HUES64 (cell line): ENCODE measurements around the gene SHKBP1.

ENCODE experiments used
- H3K27ac ChIP-seq: 2 replicates; pipeline ENCODE4 v1.7.0; 2013; ENCODE audit warnings: low read depth, low read length, inconsistent platforms
- H3K27me3 ChIP-seq: 2 replicates; pipeline ENCODE4 v1.6.1; 2013; ENCODE audit warnings: mild to moderate bottlenecking, low read length; ENCODE audit not compliant: insufficient read depth
- H3K36me3 ChIP-seq: 2 replicates; pipeline ENCODE4 v1.6.1; 2013; ENCODE audit warnings: mild to moderate bottlenecking, low read length; ENCODE audit not compliant: insufficient read depth
- H3K4me1 ChIP-seq: 2 replicates; pipeline ENCODE4 v1.6.1; 2013; ENCODE audit warnings: mild to moderate bottlenecking, low read length, moderate library complexity; ENCODE audit not compliant: insufficient read depth
- H3K4me3 ChIP-seq: 2 replicates; pipeline ENCODE4 v1.5.1; 2013; ENCODE audit warnings: mild to moderate bottlenecking, low read length, moderate library complexity
- H3K9ac ChIP-seq: 2 replicates; pipeline ENCODE4 v1.6.1; 2013; ENCODE audit warnings: mild to moderate bottlenecking, low read depth, low read length
- H3K9me3 ChIP-seq: 2 replicates; pipeline ENCODE4 v1.6.1; 2013; ENCODE audit warnings: low read depth, low read length; ENCODE audit not compliant: insufficient read depth
- WGBS: fragments of 150-250, 120-280 bp; methylation state at CpG from one replicate; pipeline ENCODE4 v1.1.7; 2013; ENCODE audit warnings: missing lambda C conversion rate; 5-methylcytosine and 5-hydroxymethylcytosine counted together

Gene SHKBP1

DNA sequence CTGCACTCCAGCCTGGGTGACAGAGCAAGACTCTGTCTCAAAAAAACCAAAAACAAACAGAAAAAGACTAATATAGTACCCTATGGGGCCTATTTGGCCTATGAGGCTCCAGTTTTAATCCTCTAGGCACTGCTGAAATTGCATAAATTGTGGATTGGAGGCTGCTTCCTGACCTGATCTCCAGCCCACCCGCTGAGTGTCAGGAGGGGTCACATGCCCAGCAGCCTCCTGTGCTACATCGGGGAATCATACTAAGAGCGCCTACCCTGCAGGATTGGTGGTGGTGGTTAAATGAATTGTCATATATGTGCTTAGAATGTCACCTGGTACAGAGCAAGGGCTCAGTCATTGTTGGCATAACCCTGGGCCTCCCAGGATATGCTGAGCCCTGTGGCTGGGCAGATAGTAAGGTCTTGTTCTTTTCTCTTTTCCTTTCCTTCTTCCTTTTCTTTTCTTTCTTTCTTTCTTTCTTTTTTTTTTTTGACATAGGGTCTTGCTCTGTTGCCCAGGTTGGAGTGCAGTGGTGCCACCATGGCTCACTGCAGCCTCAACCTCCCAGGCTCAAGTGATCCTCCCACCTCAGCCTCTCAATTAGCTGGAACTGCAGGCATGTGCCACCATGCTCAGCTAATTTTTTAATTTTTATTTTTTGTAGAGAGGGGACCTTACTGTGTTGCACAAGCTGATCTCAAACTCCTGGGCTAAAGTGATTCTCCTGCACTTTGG is 55.8 kb downstream of the SHKBP1 start:
- Histone ChIP-seq H3K4me3 (no peak overlapping the region), H3K4me1 (peaks cover 12% of the 10 kb centered on the region), H3K27me3 (peaks cover 20% of the 10 kb centered on the region), H3K36me3 (peaks cover 6% of the 10 kb centered on the region; the same call in 1 of the 2 replicates), H3K9ac (no peak overlapping the region), H3K9me3 (no peaks in the 10 kb centered on the region), H3K27ac (no peak overlapping the region)
- 37% methylated on average over 3 of the region's 3 CpGs for WGBS

DNA sequence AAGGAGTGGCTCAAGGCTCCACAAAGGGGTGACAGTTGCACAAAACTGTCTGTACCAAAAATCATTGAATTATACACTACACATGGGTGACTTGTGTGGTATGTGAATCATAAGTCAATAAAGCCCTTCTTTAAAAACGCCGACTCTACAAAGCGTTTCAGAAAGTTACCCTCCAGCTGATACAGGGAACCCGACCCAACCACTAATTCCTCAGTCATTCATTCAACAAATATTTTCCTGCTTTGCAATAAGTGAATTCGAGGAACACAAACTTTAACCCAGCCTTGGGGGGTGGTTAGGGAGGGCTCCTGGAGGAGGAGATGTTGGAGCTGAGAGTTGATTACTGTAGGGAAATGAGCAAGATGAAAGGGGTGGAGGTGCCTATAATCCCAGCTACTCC is 56.5 kb downstream of the SHKBP1 start:
- Histone ChIP-seq H3K27ac (no peak overlapping the region), H3K9me3 (no peaks in the 10 kb centered on the region), H3K4me3 (no peak overlapping the region), H3K9ac (no peak overlapping the region), H3K27me3 (peaks cover 20% of the 10 kb centered on the region), H3K36me3 (peaks cover 6% of the 10 kb centered on the region; the same call in 1 of the 2 replicates), H3K4me1 (peaks cover 12% of the 10 kb centered on the region)
- 82% methylated on average over 5 of the region's 5 CpGs for WGBS

DNA sequence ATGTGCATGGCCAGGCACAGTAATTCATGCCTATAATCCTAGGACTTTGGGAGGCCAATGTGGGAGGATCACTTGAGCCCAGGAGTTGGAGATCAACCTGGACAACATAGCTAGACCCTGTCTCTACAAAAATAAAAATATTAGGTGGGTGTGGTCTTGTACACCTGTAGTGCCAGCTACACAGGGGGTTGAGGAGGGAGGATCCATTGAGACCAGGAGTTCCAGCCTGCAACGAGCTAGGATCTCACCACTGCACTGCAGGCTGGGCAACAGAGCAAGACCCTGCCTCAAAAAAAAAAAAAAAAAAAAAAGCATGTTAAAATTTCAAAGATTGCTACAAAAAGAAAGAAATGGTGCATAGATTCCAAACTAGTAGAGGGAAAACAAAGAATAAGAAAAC is 61.7 kb downstream of the SHKBP1 start:
- no peak overlapping the region for H3K4me3 ChIP-seq
- 83% methylated on average over 1 of the region's 1 CpG for WGBS

DNA sequence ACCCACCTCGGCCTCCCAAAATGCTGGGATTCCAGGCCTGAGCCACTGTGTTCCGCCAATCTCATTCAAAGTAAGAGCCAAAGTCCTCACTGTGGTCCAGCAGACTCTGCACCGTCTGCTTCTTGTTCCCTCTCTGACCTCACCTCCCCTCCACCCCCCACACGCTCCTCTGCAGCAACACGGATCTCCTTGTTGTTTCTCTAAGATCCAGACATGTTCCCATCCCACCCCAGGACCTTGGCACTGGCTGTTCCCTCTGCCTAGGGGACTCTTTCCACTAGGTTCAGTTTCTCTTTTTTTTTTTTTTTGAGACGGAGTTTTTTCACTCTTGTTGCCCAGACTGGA is 62.9 kb downstream of the SHKBP1 start:
- Histone ChIP-seq H3K4me3 (no peak overlapping the region), H3K27me3 (peaks cover 10% of the 10 kb centered on the region; the same call in 1 of the 2 replicates), H3K4me1 (peaks cover 3% of the 10 kb centered on the region; the same call in 1 of the 2 replicates), H3K27ac (no peak overlapping the region), H3K36me3 (no peaks in the 10 kb centered on the region), H3K9me3 (no peaks in the 10 kb centered on the region), H3K9ac (no peak overlapping the region)
- 88% methylated on average over 6 of the region's 6 CpGs for WGBS

More for the DNA sequence above, 61.7 kb downstream of the SHKBP1 start:
- Histone ChIP-seq H3K9ac (no peak overlapping the region), H3K27ac (no peak overlapping the region), H3K9me3 (no peaks in the 10 kb centered on the region), H3K27me3 (peaks cover 17% of the 10 kb centered on the region), H3K4me1 (peaks cover 9% of the 10 kb centered on the region; the same call in 1 of the 2 replicates), H3K36me3 (no peaks in the 10 kb centered on the region)

DNA sequence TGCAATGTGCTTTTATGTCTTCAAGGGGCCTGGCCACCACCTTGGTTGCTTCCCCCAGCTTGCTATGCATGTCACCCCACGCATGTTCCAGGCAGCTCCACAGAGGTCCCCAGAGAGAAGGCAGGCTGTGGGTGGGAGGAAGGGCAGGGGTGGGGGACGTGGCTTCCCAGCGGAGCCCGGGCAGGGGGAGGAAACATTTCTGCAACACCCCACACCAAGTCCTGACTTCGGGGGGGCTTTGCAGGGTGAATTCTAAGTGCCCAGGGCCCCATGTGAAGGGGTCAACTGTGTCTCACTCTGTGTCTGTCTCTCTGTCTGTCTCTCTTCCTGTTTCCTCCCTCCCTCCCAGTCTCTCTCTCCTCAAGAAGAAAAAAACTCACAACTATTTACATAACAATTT is 64.1 kb downstream of the SHKBP1 start:
- Histone ChIP-seq H3K36me3 (no peaks in the 10 kb centered on the region), H3K9ac (no peak overlapping the region), H3K9me3 (no peaks in the 10 kb centered on the region), H3K4me3 (no peak overlapping the region), H3K4me1 (peaks cover 3% of the 10 kb centered on the region; the same call in 1 of the 2 replicates), H3K27ac (no peak overlapping the region), H3K27me3 (peaks cover 5% of the 10 kb centered on the region; the same call in 1 of the 2 replicates)
- WGBS, result 61% methylated on average over 5 of the region's 5 CpGs
